Stimulated activated CD4-positive, alpha-beta T cell treated with anti-CD3 and anti-CD28 coated beads, Interleukin-12 subunit alpha, Interleukin-12 subunit beta, amount 100 ng/mL, for 48 hours (primary cell): Measurements from ENCODE around the gene LAIR1.
"Not testable (repeated sequence)": the region's sequence is repeated elsewhere in the genome, so short reads cannot be mapped to it uniquely, and the experiment has no call there.

Experiments
- DNase-seq, 3 donors: peaks; one replicate each; pipeline ENCODE4 v3.0.0-alpha.2; 2020; ENCODE audit warnings: low read depth in 2 of 3, low spot score in 1 of 3

The LAIR1 gene

GRCh38 chr19:54376610-54377285 is 12.0 kb upstream of the LAIR1 start:
- DNase-seq = no peak

- not testable (repeated sequence) for DNase-seq
These were observed 10.6 kb upstream of the LAIR1 start for GRCh38 chr19:54375181-54375938.

- no peak for DNase-seq
These were observed 9.3 kb upstream of the LAIR1 start for GRCh38 chr19:54373781-54374631.

- DNase-seq = not testable (repeated sequence)
These were observed 6.7 kb upstream of the LAIR1 start for GRCh38 chr19:54371453-54371852.

- DNase-seq = peak in 2 of 3 donors; percentile 27 to 30
These were observed 5.7 kb upstream of the LAIR1 start for GRCh38 chr19:54370434-54370796.

GRCh38 chr19:54369688-54370433 is 5.1 kb upstream of the LAIR1 start:
- DNase-seq = not testable (repeated sequence)

- DNase-seq = no peak
These were observed 4.5 kb upstream of the LAIR1 start for GRCh38 chr19:54369082-54369687.

GRCh38 chr19:54366811-54367210 is 2.1 kb upstream of the LAIR1 start:
- DNase-seq = no peak

GRCh38 chr19:54365798-54366197 is 1.1 kb upstream of the LAIR1 start:
- not testable (repeated sequence) for DNase-seq

- not testable (repeated sequence) for DNase-seq
These were observed 2.9 kb downstream of the LAIR1 start for GRCh38 chr19:54361680-54362422.

GRCh38 chr19:54359149-54359820 is 5.4 kb downstream of the LAIR1 start:
- DNase-seq = peak; percentile 43 to 51 (median 44)

- no peak for DNase-seq
These were observed 7.3 kb downstream of the LAIR1 start for GRCh38 chr19:54357381-54357780.

- DNase-seq = no peak
These were observed 8.2 kb downstream of the LAIR1 start for GRCh38 chr19:54356444-54357056.

GRCh38 chr19:54355675-54356074 is 9.1 kb downstream of the LAIR1 start:
- no peak for DNase-seq

- no peak for DNase-seq
These were observed 10.0 kb downstream of the LAIR1 start for GRCh38 chr19:54354761-54355160.

GRCh38 chr19:54352546-54352945 is 12.2 kb downstream of the LAIR1 start:
- DNase-seq = no peak

GRCh38 chr19:54352041-54352440 is 12.7 kb downstream of the LAIR1 start:
- no peak for DNase-seq

GRCh38 chr19:54351474-54351873 is 13.3 kb downstream of the LAIR1 start:
- no peak for DNase-seq

GRCh38 chr19:54345938-54346386 is 18.8 kb downstream of the LAIR1 start:
- DNase-seq = no peak
